Dendritic cell treated with granulocyte-macrophage colony-stimulating factor and Interleukin-4, amounts not matched to agents 40 ng/mL and 50 ng/mL, for 4 days (primary cell): ENCODE data around the gene SYNE3.

ENCODE experiments used
- H3K27ac Mint-ChIP-seq: one replicate; pipeline ENCODE4 v1.8.0; 2022; ENCODE audit warnings: mild to moderate bottlenecking, mixed read lengths
- H3K27me3 Mint-ChIP-seq: one replicate; pipeline ENCODE4 v1.8.0; 2022; ENCODE audit warnings: mild to moderate bottlenecking, mixed read lengths
- H3K36me3 Mint-ChIP-seq: one replicate; pipeline ENCODE4 v1.8.0; 2022; ENCODE audit warnings: low read depth, mixed read lengths
- H3K4me1 Mint-ChIP-seq: one replicate; pipeline ENCODE4 v1.8.0; 2022; ENCODE audit warnings: low read depth, mixed read lengths
- H3K4me3 Mint-ChIP-seq: one replicate; pipeline ENCODE4 v1.8.0; 2022; ENCODE audit warnings: mild to moderate bottlenecking, moderate library complexity, mixed read lengths
- H3K9me3 Mint-ChIP-seq: one replicate; pipeline ENCODE4 v1.8.0; 2022; ENCODE audit warnings: mixed read lengths
- intact Hi-C: fragments of 100-400 bp; cut with micrococcal nuclease; formaldehyde crosslinking; loops from one replicate; pipeline ENCODE4 v1.15.0; 2022

Gene SYNE3

GRCh38 chr14:95502381-95502950, 14.0 kb downstream of the SYNE3 start:
- Mint-ChIP-seq H3K36me3 (peaks cover 76% of the 10 kb centered on the region), H3K27me3 (no peaks in the 10 kb centered on the region), H3K27ac (peak overlapping the region; percentile 73), H3K4me1 (peaks cover 88% of the 10 kb centered on the region), H3K9me3 (no peaks in the 10 kb centered on the region), H3K4me3 (no peak overlapping the region)
- intact Hi-C loops = no loop called here

- intact Hi-C loops = no loop called here
- H3K4me3 Mint-ChIP-seq = no peak overlapping the region
Measured at GRCh38 chr14:95500772-95501401, 15.6 kb downstream of the SYNE3 start.

GRCh38 chr14:95500201-95500681, 16.2 kb downstream of the SYNE3 start:
- Mint-ChIP-seq H3K4me3 (no peak overlapping the region), H3K27me3 (no peaks in the 10 kb centered on the region), H3K36me3 (peaks cover 58% of the 10 kb centered on the region), H3K9me3 (no peaks in the 10 kb centered on the region), H3K4me1 (peaks cover 90% of the 10 kb centered on the region), H3K27ac (no peak overlapping the region)
- intact Hi-C loops = no loop called here

More at GRCh38 chr14:95500772-95501401, 15.6 kb downstream of the SYNE3 start:
- Mint-ChIP-seq H3K27me3 (no peaks in the 10 kb centered on the region), H3K4me1 (peaks cover 88% of the 10 kb centered on the region), H3K36me3 (peaks cover 62% of the 10 kb centered on the region), H3K27ac (peak overlapping the region; percentile 5), H3K9me3 (no peaks in the 10 kb centered on the region)

- no peaks in the 10 kb centered on the region for H3K27me3 Mint-ChIP-seq
- H3K4me1 Mint-ChIP-seq = peaks cover 90% of the 10 kb centered on the region
- intact Hi-C loops = loop anchor here (5.0 kb wide), 1 partner anchor 33 kb away; no protein-coding TSS in a partner anchor
- peak overlapping the region; percentile 53 for H3K27ac Mint-ChIP-seq
- no peaks in the 10 kb centered on the region for H3K9me3 Mint-ChIP-seq
- no peak overlapping the region for H3K4me3 Mint-ChIP-seq
- peaks cover 56% of the 10 kb centered on the region for H3K36me3 Mint-ChIP-seq
Measured at GRCh38 chr14:95499354-95499750, 17.1 kb downstream of the SYNE3 start.

- Mint-ChIP-seq H3K27me3 (no peaks in the 10 kb centered on the region), H3K27ac (peak overlapping the region; percentile 53)
Measured at GRCh38 chr14:95498622-95499353, 17.7 kb downstream of the SYNE3 start.

GRCh38 chr14:95497561-95498011, 18.9 kb downstream of the SYNE3 start:
- Mint-ChIP-seq H3K27ac (no peak overlapping the region), H3K36me3 (peaks cover 48% of the 10 kb centered on the region), H3K27me3 (no peaks in the 10 kb centered on the region), H3K9me3 (no peaks in the 10 kb centered on the region), H3K4me1 (peaks cover 82% of the 10 kb centered on the region), H3K4me3 (no peak overlapping the region)
- intact Hi-C loops = loop anchor here (5.0 kb wide), 1 partner anchor 35 kb away; no protein-coding TSS in a partner anchor

More at GRCh38 chr14:95498622-95499353, 17.7 kb downstream of the SYNE3 start:
- peaks cover 90% of the 10 kb centered on the region for H3K4me1 Mint-ChIP-seq
- no peaks in the 10 kb centered on the region for H3K9me3 Mint-ChIP-seq
- no peak overlapping the region for H3K4me3 Mint-ChIP-seq
- intact Hi-C loops = loop anchor here (5.0 kb wide), 1 partner anchor 34 kb away; no protein-coding TSS in a partner anchor
- H3K36me3 Mint-ChIP-seq = peaks cover 56% of the 10 kb centered on the region

- peaks cover 48% of the 10 kb centered on the region for H3K36me3 Mint-ChIP-seq
- H3K9me3 Mint-ChIP-seq = no peaks in the 10 kb centered on the region
- peak overlapping the region; percentile 37 for H3K4me3 Mint-ChIP-seq
- H3K4me1 Mint-ChIP-seq = peaks cover 75% of the 10 kb centered on the region
- peak overlapping the region; percentile 89 for H3K27ac Mint-ChIP-seq
- intact Hi-C loops = loop anchor here (5.0 kb wide), 1 partner anchor 36 kb away; no protein-coding TSS in a partner anchor
- no peaks in the 10 kb centered on the region for H3K27me3 Mint-ChIP-seq
Measured at GRCh38 chr14:95496690-95497259, 19.7 kb downstream of the SYNE3 start.

- H3K36me3 Mint-ChIP-seq = peaks cover 48% of the 10 kb centered on the region
- peaks cover 75% of the 10 kb centered on the region for H3K4me1 Mint-ChIP-seq
- intact Hi-C loops = loop anchor here (5.0 kb wide), 1 partner anchor 36 kb away; no protein-coding TSS in a partner anchor
- H3K27me3 Mint-ChIP-seq = no peaks in the 10 kb centered on the region
- no peaks in the 10 kb centered on the region for H3K9me3 Mint-ChIP-seq
- peak overlapping the region; percentile 37 for H3K4me3 Mint-ChIP-seq
- H3K27ac Mint-ChIP-seq = peak overlapping the region; percentile 89
Measured at GRCh38 chr14:95496111-95496681, 20.3 kb downstream of the SYNE3 start.

GRCh38 chr14:95495538-95496025, 20.9 kb downstream of the SYNE3 start:
- no peaks in the 10 kb centered on the region for H3K27me3 Mint-ChIP-seq
- H3K4me3 Mint-ChIP-seq = peak overlapping the region; percentile 60
- H3K9me3 Mint-ChIP-seq = no peaks in the 10 kb centered on the region
- peaks cover 75% of the 10 kb centered on the region for H3K4me1 Mint-ChIP-seq
- peaks cover 46% of the 10 kb centered on the region for H3K36me3 Mint-ChIP-seq
- intact Hi-C loops = loop anchor here (5.0 kb wide), 1 partner anchor 37 kb away; no protein-coding TSS in a partner anchor
- peak overlapping the region; percentile 89 for H3K27ac Mint-ChIP-seq

GRCh38 chr14:95495076-95495475, 21.4 kb downstream of the SYNE3 start:
- Mint-ChIP-seq H3K27ac (peak overlapping the region; percentile 89), H3K27me3 (no peaks in the 10 kb centered on the region), H3K36me3 (peaks cover 41% of the 10 kb centered on the region), H3K9me3 (no peaks in the 10 kb centered on the region), H3K4me1 (peaks cover 75% of the 10 kb centered on the region), H3K4me3 (peak overlapping the region; percentile 60)
- intact Hi-C loops = loop anchor here (5.0 kb wide), 1 partner anchor 37 kb away; no protein-coding TSS in a partner anchor

GRCh38 chr14:95494456-95494855, 22.0 kb downstream of the SYNE3 start:
- peaks cover 35% of the 10 kb centered on the region for H3K36me3 Mint-ChIP-seq
- intact Hi-C loops = no loop called here
- H3K9me3 Mint-ChIP-seq = no peaks in the 10 kb centered on the region
- H3K27me3 Mint-ChIP-seq = no peaks in the 10 kb centered on the region
- peak overlapping the region; percentile 89 for H3K27ac Mint-ChIP-seq
- H3K4me1 Mint-ChIP-seq = peaks cover 78% of the 10 kb centered on the region
- H3K4me3 Mint-ChIP-seq = no peak overlapping the region

GRCh38 chr14:95493976-95494375, 22.5 kb downstream of the SYNE3 start:
- H3K27me3 Mint-ChIP-seq = no peaks in the 10 kb centered on the region
- H3K36me3 Mint-ChIP-seq = peaks cover 30% of the 10 kb centered on the region
- intact Hi-C loops = no loop called here
- no peak overlapping the region for H3K4me3 Mint-ChIP-seq
- peaks cover 78% of the 10 kb centered on the region for H3K4me1 Mint-ChIP-seq
- no peaks in the 10 kb centered on the region for H3K9me3 Mint-ChIP-seq
- H3K27ac Mint-ChIP-seq = peak overlapping the region; percentile 89

GRCh38 chr14:95493503-95493902, 22.9 kb downstream of the SYNE3 start:
- Mint-ChIP-seq H3K36me3 (peaks cover 25% of the 10 kb centered on the region), H3K4me1 (peaks cover 78% of the 10 kb centered on the region)

More at GRCh38 chr14:95493503-95493902, 22.9 kb downstream of the SYNE3 start:
- intact Hi-C loops = no loop called here
- no peak overlapping the region for H3K4me3 Mint-ChIP-seq
- H3K9me3 Mint-ChIP-seq = no peaks in the 10 kb centered on the region
- H3K27me3 Mint-ChIP-seq = no peaks in the 10 kb centered on the region
- no peak overlapping the region for H3K27ac Mint-ChIP-seq
